PFSK-1 (cell line): ENCODE data around the gene DAPK1.

Experiments
- FOXP2 ChIP-seq: optimal IDR thresholded peaks from 2 replicates; pipeline ENCODE3; 2011; ENCODE audit warnings: borderline replicate concordance, control low read depth, inconsistent platforms; ENCODE audit not compliant: insufficient read depth; ENCODE audit errors: extremely low read length, extremely low read depth
- POLR2AphosphoS5 ChIP-seq: IDR thresholded peaks from 2 replicates; pipeline ENCODE4 v1.6.1; 2012; ENCODE audit warnings: low read depth, mild to moderate bottlenecking, control low read depth, low read length, moderate library complexity
- REST ChIP-seq, 2 experiments: IDR thresholded peaks; 2 replicates each; pipeline versions ENCODE4 v1.6.1 to v1.8.0; 2011 to 2012; ENCODE audit warnings: low read depth in 2 of 2, low read length in 2 of 2, control low read depth in 1 of 2, inconsistent platforms in 1 of 2, mild to moderate bottlenecking in 1 of 2, moderate library complexity in 1 of 2; ENCODE audit not compliant: insufficient read depth in 1 of 2
- SIN3A ChIP-seq: IDR thresholded peaks from 2 replicates; pipeline ENCODE4 v1.6.1; 2012; ENCODE audit warnings: mild to moderate bottlenecking, low read length, moderate library complexity, borderline replicate concordance; ENCODE audit not compliant: insufficient read depth
- TAF1 ChIP-seq: IDR thresholded peaks from 2 replicates; pipeline ENCODE4 v1.6.1; 2012; ENCODE audit warnings: low read length, control low read depth, borderline replicate concordance; ENCODE audit not compliant: insufficient read depth

The DAPK1 gene

DNA sequence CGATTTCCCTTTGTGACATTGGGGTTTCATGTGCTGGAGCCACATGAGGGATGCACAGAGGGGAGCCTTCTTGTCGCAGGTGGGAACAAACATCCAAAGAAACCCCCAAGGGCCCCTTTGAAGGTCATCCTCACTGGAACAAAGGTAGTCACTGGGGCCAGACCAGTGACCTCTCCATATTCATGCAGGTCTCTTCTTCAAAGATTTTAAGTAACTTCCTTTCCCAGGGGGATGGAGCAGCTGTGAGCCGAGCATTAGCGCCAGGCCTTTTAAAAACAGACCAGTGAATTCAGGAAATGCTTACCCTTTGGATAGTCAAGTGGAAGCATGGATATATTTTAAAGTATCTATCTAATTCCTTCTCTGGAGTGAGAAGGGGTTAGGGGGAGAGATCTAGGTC is 33.0 kb downstream of the DAPK1 start:
- TF ChIP-seq TAF1, result no peak
- TF ChIP-seq FOXP2, result no peak
- TF ChIP-seq SIN3A, result no peak
- TF ChIP-seq POLR2AphosphoS5, result no peak
- TF ChIP-seq REST (IDR thresholded peaks at IDR 0.05; ENCODE audit: insufficient read depth in 1 of 2, low read depth in 2 of 2, low read length in 2 of 2), result no peak

DNA sequence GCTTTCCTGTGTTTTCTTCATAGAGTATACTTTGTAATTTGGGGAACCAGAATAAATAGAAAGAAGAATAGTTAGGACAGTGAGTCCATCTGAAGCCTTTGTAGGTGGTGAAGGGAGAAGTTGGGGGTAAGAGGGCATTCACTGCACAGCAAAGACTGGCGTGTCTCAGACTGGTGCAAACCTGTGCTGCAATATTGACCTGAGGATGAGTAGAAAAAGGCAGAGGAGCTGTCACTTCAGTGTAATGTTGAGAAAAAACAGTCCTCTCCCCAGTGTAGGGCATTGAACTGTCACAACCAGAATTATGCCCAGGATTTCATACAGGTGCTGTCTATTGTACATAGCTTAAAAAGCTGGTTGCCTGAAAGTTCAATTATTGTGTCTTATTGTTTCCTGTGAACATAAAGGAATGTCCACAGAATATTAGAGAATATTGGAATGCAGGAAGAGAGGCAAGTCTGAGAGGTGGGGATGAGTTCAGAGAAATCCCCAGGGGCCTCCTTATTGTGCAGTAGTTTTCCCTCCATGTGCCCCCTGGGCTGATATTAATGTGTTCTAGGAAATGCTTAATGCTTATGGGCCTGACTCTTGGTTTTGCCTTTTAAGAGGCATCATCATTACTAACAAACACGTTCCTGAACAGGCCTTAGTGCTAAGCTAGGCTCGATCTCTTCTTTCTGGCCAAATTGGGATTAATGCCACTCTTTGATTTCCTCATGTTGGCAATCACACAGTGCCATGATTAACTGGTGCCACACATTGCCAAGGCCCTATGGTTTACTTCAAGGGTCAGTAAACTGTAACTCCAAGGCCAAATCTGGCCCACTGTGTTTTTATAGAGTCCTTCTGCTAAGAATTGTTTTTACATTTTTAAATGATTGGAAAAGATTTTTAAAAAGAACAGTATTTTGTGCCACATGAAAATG is 34.0 kb downstream of the DAPK1 start:
- TF ChIP-seq REST (IDR thresholded peaks at IDR 0.05; ENCODE audit: insufficient read depth in 1 of 2, low read depth in 2 of 2, low read length in 2 of 2) (no peak), SIN3A (no peak), POLR2AphosphoS5 (no peak), TAF1 (no peak), FOXP2 (no peak)

DNA sequence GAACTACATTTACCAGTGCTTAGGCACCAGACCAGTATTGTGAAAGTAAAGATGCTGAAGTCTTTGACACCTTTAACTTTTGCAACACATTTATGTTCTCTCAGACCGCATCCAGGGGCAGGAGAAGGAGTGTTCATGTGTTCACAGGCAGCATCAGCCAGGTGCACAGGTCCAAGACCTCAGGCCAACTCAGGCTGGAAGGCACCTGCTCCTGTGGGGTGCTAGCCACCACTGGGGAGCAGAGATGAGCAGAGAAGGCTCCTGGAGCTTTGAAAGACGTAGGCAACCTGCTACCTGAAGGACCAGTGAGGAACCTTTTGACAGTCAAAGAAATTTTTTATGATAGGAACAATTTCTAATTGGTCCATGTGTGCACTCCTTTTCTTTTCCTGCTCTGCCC is 35.6 kb downstream of the DAPK1 start:
- TF ChIP-seq SIN3A (no peak), POLR2AphosphoS5 (no peak), FOXP2 (no peak), REST (IDR thresholded peaks at IDR 0.05; ENCODE audit: insufficient read depth in 1 of 2, low read depth in 2 of 2, low read length in 2 of 2) (no peak), TAF1 (no peak)

DNA sequence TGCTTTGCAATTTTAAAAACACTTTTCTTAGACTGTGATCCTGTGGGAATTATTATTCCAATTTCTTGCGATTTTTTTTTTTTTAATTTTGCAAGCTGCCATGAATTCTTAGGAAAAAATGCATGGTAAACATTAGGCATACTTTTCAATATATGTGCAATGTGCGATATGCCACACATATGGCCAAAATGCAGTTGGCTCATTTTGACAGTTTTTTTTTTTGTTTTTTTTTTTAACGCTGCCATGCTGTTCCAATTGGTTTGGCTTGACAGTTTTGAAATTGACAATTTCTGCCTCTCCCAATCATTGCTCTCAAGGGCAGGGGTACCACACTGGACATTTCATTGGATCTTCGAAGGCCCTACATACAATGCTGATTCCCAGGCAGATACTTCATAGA is 36.4 kb downstream of the DAPK1 start:
- TF ChIP-seq FOXP2 (no peak), TAF1 (no peak), SIN3A (no peak)

- TF ChIP-seq FOXP2 (no peak), SIN3A (no peak), REST (IDR thresholded peaks at IDR 0.05; ENCODE audit: insufficient read depth in 1 of 2, low read depth in 2 of 2, low read length in 2 of 2) (no peak)
Measured at GRCh38 chr9:87534957-87535356, 37.3 kb downstream of the DAPK1 start.
